Measurements from ENCODE around the gene METTL5.

DNA sequence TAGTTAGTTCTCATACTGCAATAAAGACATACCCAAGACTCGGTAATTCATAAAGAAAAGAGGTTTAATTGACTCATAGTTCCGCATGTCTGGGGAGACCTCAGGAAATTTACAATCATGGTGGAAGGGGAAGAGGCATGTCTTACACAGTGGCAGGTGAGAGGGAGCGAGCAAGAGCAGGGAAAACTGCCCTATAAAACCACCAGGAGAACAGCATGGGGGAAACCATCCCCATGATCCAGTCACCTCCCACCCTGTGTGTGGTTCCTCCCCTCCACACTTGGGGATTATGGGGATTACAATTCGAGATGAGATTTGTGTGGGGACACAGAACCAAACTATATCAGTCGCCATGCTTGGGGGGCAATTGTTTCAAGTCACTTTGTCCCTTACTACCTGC lies 27.1 kb downstream of the METTL5 start:
- TF ChIP-seq, protein P1, sequence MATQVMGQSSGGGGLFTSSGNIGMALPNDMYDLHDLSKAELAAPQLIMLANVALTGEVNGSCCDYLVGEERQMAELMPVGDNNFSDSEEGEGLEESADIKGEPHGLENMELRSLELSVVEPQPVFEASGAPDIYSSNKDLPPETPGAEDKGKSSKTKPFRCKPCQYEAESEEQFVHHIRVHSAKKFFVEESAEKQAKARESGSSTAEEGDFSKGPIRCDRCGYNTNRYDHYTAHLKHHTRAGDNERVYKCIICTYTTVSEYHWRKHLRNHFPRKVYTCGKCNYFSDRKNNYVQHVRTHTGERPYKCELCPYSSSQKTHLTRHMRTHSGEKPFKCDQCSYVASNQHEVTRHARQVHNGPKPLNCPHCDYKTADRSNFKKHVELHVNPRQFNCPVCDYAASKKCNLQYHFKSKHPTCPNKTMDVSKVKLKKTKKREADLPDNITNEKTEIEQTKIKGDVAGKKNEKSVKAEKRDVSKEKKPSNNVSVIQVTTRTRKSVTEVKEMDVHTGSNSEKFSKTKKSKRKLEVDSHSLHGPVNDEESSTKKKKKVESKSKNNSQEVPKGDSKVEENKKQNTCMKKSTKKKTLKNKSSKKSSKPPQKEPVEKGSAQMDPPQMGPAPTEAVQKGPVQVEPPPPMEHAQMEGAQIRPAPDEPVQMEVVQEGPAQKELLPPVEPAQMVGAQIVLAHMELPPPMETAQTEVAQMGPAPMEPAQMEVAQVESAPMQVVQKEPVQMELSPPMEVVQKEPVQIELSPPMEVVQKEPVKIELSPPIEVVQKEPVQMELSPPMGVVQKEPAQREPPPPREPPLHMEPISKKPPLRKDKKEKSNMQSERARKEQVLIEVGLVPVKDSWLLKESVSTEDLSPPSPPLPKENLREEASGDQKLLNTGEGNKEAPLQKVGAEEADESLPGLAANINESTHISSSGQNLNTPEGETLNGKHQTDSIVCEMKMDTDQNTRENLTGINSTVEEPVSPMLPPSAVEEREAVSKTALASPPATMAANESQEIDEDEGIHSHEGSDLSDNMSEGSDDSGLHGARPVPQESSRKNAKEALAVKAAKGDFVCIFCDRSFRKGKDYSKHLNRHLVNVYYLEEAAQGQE (IDR thresholded peaks at IDR 0.05; ENCODE audit: insufficient read depth in 1 of 2, low read depth in 2 of 2, low read length in 2 of 2): no peak
- TF ChIP-seq POLR2AphosphoS5 (IDR thresholded peaks at IDR 0.05; ENCODE audit: low read depth, low read length) (no peak), SIN3A (IDR thresholded peaks at IDR 0.05; ENCODE audit: borderline replicate concordance, insufficient read depth, low read length) (no peak), TAF1 (IDR thresholded peaks at IDR 0.05; ENCODE audit: borderline replicate concordance, insufficient read depth, low read length) (no peak)

Measured in PFSK-1 (cell line).